KMS-11 (cell line): ENCODE data around the gene TMEM158.

Experiments
- H2AFZ ChIP-seq: fragments of 200-600 bp; sonication (generic); 2 replicates; pipeline ENCODE4 v1.6.1; 2016; ENCODE audit warnings: antibody characterized with exemption, mixed run types, low read depth
- H3K27ac ChIP-seq: fragments of 200-600 bp; sonication (generic); 2 replicates; pipeline ENCODE4 v1.6.1; 2016; ENCODE audit warnings: mild to moderate bottlenecking, mixed run types
- H3K27me3 ChIP-seq: fragments of 200-600 bp; sonication (generic); 2 replicates; pipeline ENCODE4 v1.6.1; 2017; ENCODE audit warnings: mild to moderate bottlenecking, low read depth, mixed run types, moderate library complexity; ENCODE audit not compliant: insufficient read depth
- H3K36me3 ChIP-seq: fragments of 200-600 bp; sonication (generic); 2 replicates; pipeline ENCODE4 v1.6.1; 2017; ENCODE audit warnings: mild to moderate bottlenecking, mixed run types; ENCODE audit not compliant: insufficient read depth
- H3K4me1 ChIP-seq: fragments of 200-600 bp; sonication (generic); 2 replicates; pipeline ENCODE4 v1.6.1; 2016; ENCODE audit warnings: mild to moderate bottlenecking, low read depth, mixed run types; ENCODE audit not compliant: poor library complexity, severe bottlenecking
- H3K4me2 ChIP-seq: fragments of 200-600 bp; sonication (generic); 2 replicates; pipeline ENCODE4 v1.7.0; 2016; ENCODE audit warnings: mild to moderate bottlenecking, mixed run types
- H3K4me3 ChIP-seq: fragments of 200-600 bp; sonication (generic); IDR thresholded peaks from 2 replicates; pipeline ENCODE4 v1.6.1; 2017; ENCODE audit warnings: low read depth, low read length, mixed read lengths; ENCODE audit not compliant: insufficient read depth
- H3K79me2 ChIP-seq: fragments of 200-600 bp; sonication (generic); 2 replicates; pipeline ENCODE4 v1.6.1; 2016; ENCODE audit warnings: low read depth, mixed run types; ENCODE audit not compliant: insufficient read depth
- H3K9ac ChIP-seq: fragments of 200-600 bp; sonication (generic); 2 replicates; pipeline ENCODE4 v1.6.1; 2016; ENCODE audit warnings: mild to moderate bottlenecking, mixed run types
- H4K20me1 ChIP-seq: fragments of 200-600 bp; sonication (generic); 2 replicates; pipeline ENCODE4 v1.6.1; 2016; ENCODE audit warnings: mild to moderate bottlenecking, mixed run types; ENCODE audit not compliant: insufficient read depth
- TF ChIP-seq, protein P1 (sequence below): fragments of 200-600 bp; sonication (generic); conservative IDR thresholded peaks from 2 replicates; pipeline ENCODE4 v1.6.1; 2017; ENCODE audit warnings: low read depth, mild to moderate bottlenecking, antibody characterized with exemption, low read length, moderate library complexity, mixed read lengths

The TMEM158 gene

DNA sequence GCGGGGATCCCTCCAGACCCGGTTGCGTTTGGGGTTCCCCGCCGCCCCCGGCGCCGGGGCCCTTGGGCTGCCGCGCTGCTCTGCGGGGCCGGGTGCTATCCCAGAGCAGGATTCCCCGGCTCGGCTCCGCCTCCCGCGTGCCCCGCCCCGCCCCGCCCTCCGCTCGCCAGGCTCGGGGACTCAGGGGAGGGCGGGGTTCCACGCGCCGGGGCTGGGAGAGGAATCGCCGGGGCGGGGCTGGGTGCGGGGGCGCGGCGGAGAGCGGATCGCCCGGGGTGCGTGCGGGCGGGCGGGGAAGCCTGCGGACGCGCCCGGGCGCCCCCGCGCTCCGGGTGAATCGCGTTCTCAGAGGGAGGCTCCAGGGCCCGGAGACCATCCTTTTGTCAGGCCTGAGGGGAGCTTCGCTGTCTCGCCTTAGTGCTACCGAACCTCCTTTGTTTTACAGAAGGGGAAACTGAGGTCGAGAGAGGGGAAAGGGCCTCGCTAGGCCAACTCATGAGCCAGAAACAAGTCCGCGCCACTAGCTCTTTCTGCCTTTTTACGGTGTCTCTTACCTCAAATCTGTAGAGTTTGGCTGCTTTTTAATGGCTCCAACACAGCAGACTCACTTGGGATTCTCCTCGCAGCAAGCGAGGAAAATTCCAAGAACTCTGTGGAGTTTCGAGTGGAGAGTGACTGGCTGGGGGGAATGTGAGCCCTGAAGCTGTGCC lies at the start of gene TMEM158:
Gene TMEM158 (minus strand): TSS at position 82 of the 710 bp plus-strand sequence. CDS start 260 bp downstream, outside the sequence.
- TF ChIP-seq, protein P1, sequence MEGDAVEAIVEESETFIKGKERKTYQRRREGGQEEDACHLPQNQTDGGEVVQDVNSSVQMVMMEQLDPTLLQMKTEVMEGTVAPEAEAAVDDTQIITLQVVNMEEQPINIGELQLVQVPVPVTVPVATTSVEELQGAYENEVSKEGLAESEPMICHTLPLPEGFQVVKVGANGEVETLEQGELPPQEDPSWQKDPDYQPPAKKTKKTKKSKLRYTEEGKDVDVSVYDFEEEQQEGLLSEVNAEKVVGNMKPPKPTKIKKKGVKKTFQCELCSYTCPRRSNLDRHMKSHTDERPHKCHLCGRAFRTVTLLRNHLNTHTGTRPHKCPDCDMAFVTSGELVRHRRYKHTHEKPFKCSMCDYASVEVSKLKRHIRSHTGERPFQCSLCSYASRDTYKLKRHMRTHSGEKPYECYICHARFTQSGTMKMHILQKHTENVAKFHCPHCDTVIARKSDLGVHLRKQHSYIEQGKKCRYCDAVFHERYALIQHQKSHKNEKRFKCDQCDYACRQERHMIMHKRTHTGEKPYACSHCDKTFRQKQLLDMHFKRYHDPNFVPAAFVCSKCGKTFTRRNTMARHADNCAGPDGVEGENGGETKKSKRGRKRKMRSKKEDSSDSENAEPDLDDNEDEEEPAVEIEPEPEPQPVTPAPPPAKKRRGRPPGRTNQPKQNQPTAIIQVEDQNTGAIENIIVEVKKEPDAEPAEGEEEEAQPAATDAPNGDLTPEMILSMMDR: no peak
- Histone ChIP-seq H4K20me1 (no peaks in the 10 kb centered on the region), H3K4me1 (no peaks in the 10 kb centered on the region), H3K4me3 (no peak within 1 kb of the TSS), H3K27ac (no peak within 1 kb of the TSS), H3K4me2 (peak within 1 kb of the TSS; percentile 42; the same call in 1 of the 2 replicates), H3K36me3 (no peaks in the 10 kb centered on the region), H2AFZ (peak within 1 kb of the TSS; percentile 38; the same call in 1 of the 2 replicates), H3K9ac (no peak within 1 kb of the TSS), H3K79me2 (no peaks in the 10 kb centered on the region), H3K27me3 (no peaks in the 10 kb centered on the region; the same call in 1 of the 2 replicates)

DNA sequence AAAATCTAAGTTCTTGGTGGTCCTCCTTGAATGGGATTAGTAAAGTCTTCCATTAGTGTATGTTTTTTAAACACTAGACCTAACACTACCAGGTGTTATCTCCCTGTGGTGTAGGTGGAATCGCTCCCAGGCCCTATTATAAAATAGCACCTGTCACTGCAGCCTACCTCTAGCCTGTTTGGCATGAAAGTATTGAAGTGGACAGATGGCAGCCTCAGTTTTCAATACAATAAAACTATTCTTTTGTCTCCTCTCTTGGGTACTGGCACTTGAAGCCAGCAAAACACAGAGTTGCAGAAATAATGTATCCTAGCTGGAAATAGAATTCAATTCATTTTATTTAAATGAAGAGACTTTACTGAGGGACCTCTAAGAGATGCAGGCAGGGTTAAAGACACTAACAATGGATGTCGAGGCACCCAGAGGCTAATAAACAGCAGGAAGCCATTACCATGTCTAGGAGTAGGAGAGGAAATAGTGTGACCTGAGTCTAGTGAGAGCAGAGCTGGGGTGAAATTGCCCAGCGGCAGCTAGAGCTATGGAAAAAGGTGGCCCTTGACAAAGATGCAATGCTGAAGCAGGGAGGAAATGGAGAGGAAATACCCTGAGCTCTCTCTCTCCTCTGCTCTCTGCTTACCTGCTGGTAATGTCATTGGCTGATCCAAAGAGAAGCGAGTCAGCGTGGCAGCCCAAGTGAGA lies 49.1 kb upstream of the TMEM158 start:
- H3K4me1 ChIP-seq: no peaks in the 10 kb centered on the region
- no peak overlapping the region for H3K9ac ChIP-seq
- H3K27ac ChIP-seq: no peak overlapping the region
- H2AFZ ChIP-seq: no peak overlapping the region
- H3K4me2 ChIP-seq: no peak overlapping the region
- no peaks in the 10 kb centered on the region for H3K27me3 ChIP-seq
- no peaks in the 10 kb centered on the region for H3K79me2 ChIP-seq
- H3K4me3 ChIP-seq: no peak overlapping the region
- H4K20me1 ChIP-seq: no peaks in the 10 kb centered on the region
- TF ChIP-seq, protein P1: no peak
- H3K36me3 ChIP-seq: no peaks in the 10 kb centered on the region

DNA sequence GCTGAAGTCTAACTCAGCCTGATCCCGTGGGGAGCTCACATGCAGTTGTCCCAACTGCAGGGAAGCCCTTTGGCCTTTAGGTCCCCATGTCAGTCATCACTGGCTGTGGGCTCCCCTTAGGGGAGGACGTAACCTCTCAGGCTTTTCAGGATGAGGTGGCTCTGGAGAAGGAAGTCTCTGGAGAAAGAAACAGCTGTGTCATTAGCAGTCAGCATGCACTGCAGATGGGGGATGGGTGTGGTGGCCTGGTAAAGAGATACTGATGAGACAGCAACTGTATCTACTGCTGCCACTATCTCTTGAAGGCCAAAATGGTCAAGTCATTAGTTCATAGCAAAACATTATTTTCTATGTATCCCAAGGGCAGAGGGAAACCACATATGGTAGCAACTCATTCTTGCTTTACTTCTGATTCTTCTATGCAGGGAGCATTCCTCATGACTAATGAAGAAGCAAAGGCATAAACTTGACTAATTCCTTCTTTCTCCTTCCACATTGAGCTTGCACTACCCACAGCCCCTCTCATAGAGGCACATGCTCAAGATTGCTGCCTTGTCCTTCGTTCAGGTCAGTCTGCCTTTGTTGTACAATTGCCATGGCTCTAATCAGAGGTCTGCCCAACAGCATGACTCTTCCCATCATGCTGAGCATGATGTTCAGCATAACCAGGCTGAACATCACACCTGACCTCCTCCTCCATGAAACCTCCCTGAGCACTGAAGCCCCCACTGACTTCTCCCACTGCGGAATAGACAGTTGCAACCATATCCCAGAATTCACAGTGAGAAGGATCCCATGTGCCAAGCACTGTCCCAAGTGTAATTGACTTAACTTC lies 47.8 kb upstream of the TMEM158 start:
- Histone ChIP-seq H2AFZ (no peak overlapping the region), H3K4me3 (no peak overlapping the region), H3K4me1 (no peaks in the 10 kb centered on the region), H3K27ac (no peak overlapping the region), H3K27me3 (no peaks in the 10 kb centered on the region), H3K4me2 (no peak overlapping the region), H3K79me2 (no peaks in the 10 kb centered on the region), H3K9ac (no peak overlapping the region), H4K20me1 (no peaks in the 10 kb centered on the region), H3K36me3 (no peaks in the 10 kb centered on the region)
- TF ChIP-seq, protein P1: no peak

DNA sequence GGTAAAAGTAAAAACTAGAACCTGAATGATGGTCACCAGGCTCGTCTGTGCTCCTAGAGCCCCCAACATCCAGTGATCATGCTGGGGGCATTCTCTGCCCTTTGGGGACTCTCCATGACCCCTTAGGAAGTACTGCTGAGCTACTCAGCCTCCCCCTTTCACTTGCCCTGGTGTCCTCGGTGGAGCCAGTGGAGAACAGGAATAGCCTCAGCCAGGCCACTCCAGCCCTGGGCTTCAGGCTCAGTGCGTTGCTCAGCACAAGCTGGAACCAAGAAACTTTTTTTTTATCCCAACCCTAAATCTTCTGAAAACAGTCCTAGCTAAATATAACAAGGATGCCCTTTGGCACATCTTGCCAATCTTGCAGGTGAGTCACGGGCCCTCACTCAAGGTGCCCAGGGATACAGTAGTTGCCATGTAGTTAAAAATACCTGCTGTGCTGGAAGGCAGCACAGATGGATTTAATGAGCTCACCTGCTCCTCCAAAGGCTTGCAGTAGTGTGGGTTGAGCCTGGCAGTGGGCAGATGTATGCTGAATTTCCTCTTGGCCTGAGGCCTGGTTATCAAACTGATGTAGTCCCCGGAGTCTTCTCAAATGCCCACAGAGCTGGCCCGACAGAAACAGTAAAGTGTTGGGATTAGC lies 46.9 kb upstream of the TMEM158 start:
- H2AFZ ChIP-seq: no peak overlapping the region
- no peaks in the 10 kb centered on the region for H4K20me1 ChIP-seq
- no peaks in the 10 kb centered on the region for H3K36me3 ChIP-seq
- no peak overlapping the region for H3K9ac ChIP-seq
- no peak overlapping the region for H3K4me2 ChIP-seq
- H3K27ac ChIP-seq: no peak overlapping the region
- no peak overlapping the region for H3K4me3 ChIP-seq
- H3K4me1 ChIP-seq: no peaks in the 10 kb centered on the region
- TF ChIP-seq, protein P1: no peak
- no peaks in the 10 kb centered on the region for H3K79me2 ChIP-seq
- no peaks in the 10 kb centered on the region for H3K27me3 ChIP-seq
